K562 (cell line): ENCODE data around the gene PTH2. TPM values are rescaled to one million over a fixed set of nuclear protein-coding genes. Genes with fewer than 3 reads are reported as not detected.

Experiments used
- ARID4B ChIP-seq: sonication (generic); formaldehyde crosslinking; IDR thresholded peaks from 2 replicates; pipeline ENCODE4 v1.8.0; 2022; ENCODE audit warnings: mild to moderate bottlenecking, missing genetic modification reagents
- C11orf30 ChIP-seq: fragments of 450-650 bp; IDR thresholded peaks from 2 replicates; pipeline ENCODE4 v1.6.1; 2016; ENCODE audit warnings: low read depth, mild to moderate bottlenecking
- CBX2 ChIP-seq: fragments of 200-600 bp; sonication (generic); IDR thresholded peaks from one replicate; pipeline ENCODE4 v1.6.1; 2012; ENCODE audit warnings: mild to moderate bottlenecking, low read length, inconsistent platforms; ENCODE audit not compliant: insufficient read depth, poor library complexity, severe bottlenecking
- ERF ChIP-seq: fragments of 450-650 bp; formaldehyde crosslinking; IDR thresholded peaks from 2 replicates; pipeline ENCODE4 v1.4.0; 2020; ENCODE audit warnings: mild to moderate bottlenecking, mixed read lengths
- FOXK1 ChIP-seq: sonication (generic); formaldehyde crosslinking; IDR thresholded peaks from 2 replicates; pipeline ENCODE4 v1.8.0; 2022; ENCODE audit warnings: missing genetic modification reagents, mild to moderate bottlenecking, borderline replicate concordance
- HES1 ChIP-seq: fragments of 450-650 bp; IDR thresholded peaks from 2 replicates; pipeline ENCODE4 v1.6.1; 2016; ENCODE audit warnings: low read depth, mild to moderate bottlenecking, moderate library complexity
- HNRNPL ChIP-seq: fragments of 200-400 bp; formaldehyde crosslinking; IDR thresholded peaks from 2 replicates; pipeline ENCODE4 v1.6.1; 2017; ENCODE audit warnings: low read depth, mild to moderate bottlenecking, low read length
- PHF8 ChIP-seq: fragments of 200-600 bp; sonication (generic); IDR thresholded peaks from 2 replicates; pipeline ENCODE4 v1.6.1; 2012; ENCODE audit warnings: mixed run types, mild to moderate bottlenecking, inconsistent platforms, low read length, moderate library complexity, borderline replicate concordance
- PRPF4 ChIP-seq: fragments of 200-400 bp; formaldehyde crosslinking; IDR thresholded peaks from one replicate; pipeline ENCODE4 v1.6.1; 2017; ENCODE audit warnings: low read length, low read depth, mild to moderate bottlenecking; ENCODE audit not compliant: insufficient read depth, poor library complexity, severe bottlenecking
- RBFOX2 ChIP-seq: fragments of 200-400 bp; formaldehyde crosslinking; IDR thresholded peaks from 2 replicates; pipeline ENCODE4 v1.6.1; 2017; ENCODE audit warnings: low read depth, mild to moderate bottlenecking, low read length, moderate library complexity
- RBM14 ChIP-seq: fragments of 200-400 bp; formaldehyde crosslinking; IDR thresholded peaks from 2 replicates; pipeline ENCODE4 v1.6.1; 2018; ENCODE audit warnings: low read depth, mild to moderate bottlenecking, low read length, moderate library complexity, borderline replicate concordance; ENCODE audit not compliant: insufficient read depth
- SMARCB1 ChIP-seq: IDR thresholded peaks from 2 replicates; pipeline ENCODE4 v1.6.1; 2011; ENCODE audit warnings: improper control_type of control experiment, low read depth; ENCODE audit not compliant: insufficient read length
- TEAD4 ChIP-seq, 2 experiments: sonication (generic) in 1 of 2; formaldehyde crosslinking in 1 of 2; IDR thresholded peaks; 2 replicates each; pipeline versions ENCODE4 v1.6.1 to v1.8.0; 2012 to 2022; ENCODE audit warnings: borderline replicate concordance in 1 of 2, inconsistent platforms in 1 of 2, low read length in 1 of 2, mild to moderate bottlenecking in 1 of 2, missing genetic modification reagents in 1 of 2
- XRCC5 ChIP-seq: fragments of 200-400 bp; formaldehyde crosslinking; IDR thresholded peaks from 2 replicates; pipeline ENCODE4 v1.6.1; 2017; ENCODE audit warnings: low read depth, mild to moderate bottlenecking, low read length
- ZC3H4 ChIP-seq: sonication (generic); formaldehyde crosslinking; IDR thresholded peaks from 2 replicates; pipeline ENCODE4 v1.9.0; 2021; ENCODE audit warnings: missing genetic modification reagents, borderline replicate concordance
- ZNF668 ChIP-seq: fragments of 250-450 bp; sonication (Bioruptor Pico); IDR thresholded peaks from 2 replicates; pipeline ENCODE4 v1.8.0; 2022; ENCODE audit warnings: mild to moderate bottlenecking, inconsistent platforms
- polyA plus RNA-seq, 8 experiments: library from polyadenylated mRNA; depleted of rRNA in 4 of 8; stranded (reverse) in 5 of 8; unstranded in 3 of 8; fragments of >200 nt; fragmentation: Nextera tagmentation in 2 of 8; fragmentation: Illumina TruSeq in 1 of 8; extraction: Ambion mirVana in 2 of 8; extraction: Trizol in 1 of 8; gene quantifications; 2 replicates each; pipeline versions ENCODE4 v1.2.1 to v1.2.3, GENCODE V29; 2011 to 2014; ENCODE audit warnings: inconsistent platforms in 1 of 8, missing spikeins in 1 of 8
- total RNA-seq, 7 experiments: library from RNA; depleted of rRNA in 6 of 7; stranded (reverse); fragments of >200 nt in 6 of 7; fragmentation: Illumina TruSeq in 2 of 7; extraction: Trizol in 2 of 7; gene quantifications; 2 replicates each; pipeline versions ENCODE4 v1.2.1 to v1.2.3, GENCODE V29; 2011 to 2021; ENCODE audit warnings: low replicate concordance in 1 of 7
- TF ChIP-seq, protein P1 (sequence below): sonication (generic); IDR thresholded peaks from 2 replicates; pipeline ENCODE4 v1.6.1; 2016
- TF ChIP-seq, protein P2 (sequence below): fragments of 250-450 bp; sonication (Bioruptor Pico); IDR thresholded peaks from 2 replicates; pipeline ENCODE4 v1.8.0; 2021; ENCODE audit warnings: moderate library complexity, mild to moderate bottlenecking, inconsistent platforms

The PTH2 gene
- total and polyA plus RNA-seq, 9 of the 15 experiments (the other 6 are each of a cell fraction or from before 2014, with no cell fraction given): 1.3 TPM; not detected in 8

- TF ChIP-seq, protein P1, sequence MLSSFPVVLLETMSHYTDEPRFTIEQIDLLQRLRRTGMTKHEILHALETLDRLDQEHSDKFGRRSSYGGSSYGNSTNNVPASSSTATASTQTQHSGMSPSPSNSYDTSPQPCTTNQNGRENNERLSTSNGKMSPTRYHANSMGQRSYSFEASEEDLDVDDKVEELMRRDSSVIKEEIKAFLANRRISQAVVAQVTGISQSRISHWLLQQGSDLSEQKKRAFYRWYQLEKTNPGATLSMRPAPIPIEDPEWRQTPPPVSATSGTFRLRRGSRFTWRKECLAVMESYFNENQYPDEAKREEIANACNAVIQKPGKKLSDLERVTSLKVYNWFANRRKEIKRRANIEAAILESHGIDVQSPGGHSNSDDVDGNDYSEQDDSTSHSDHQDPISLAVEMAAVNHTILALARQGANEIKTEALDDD: no peak
- no peak for TF ChIP-seq SMARCB1
- TF ChIP-seq TEAD4 (IDR thresholded peaks at IDR 0.05; ENCODE audit: low read length): peak; percentile 9; the same call in 1 of the 2 replicates
- no peak for TF ChIP-seq TEAD4 (CRISPR knock-in tag; IDR thresholded peaks at IDR 0.05; ENCODE audit: borderline replicate concordance)
- no peak for TF ChIP-seq HES1
- TF ChIP-seq RBFOX2: peak; percentile 97
- no peak for TF ChIP-seq ZC3H4 (CRISPR knock-in tag)
- TF ChIP-seq C11orf30: peak; percentile 70
- TF ChIP-seq CBX2: no peak
- TF ChIP-seq ZNF668: no peak
- peak; percentile 89 for TF ChIP-seq PHF8
- no peak for TF ChIP-seq ERF (CRISPR knock-in tag)
- no peak for TF ChIP-seq HNRNPL
- TF ChIP-seq ARID4B (CRISPR knock-in tag): no peak; the same call in 1 of the 2 replicates
- no peak for TF ChIP-seq RBM14
- no peak for TF ChIP-seq FOXK1 (CRISPR knock-in tag)
- TF ChIP-seq XRCC5: no peak
- no peak for TF ChIP-seq PRPF4
- TF ChIP-seq, protein P2, sequence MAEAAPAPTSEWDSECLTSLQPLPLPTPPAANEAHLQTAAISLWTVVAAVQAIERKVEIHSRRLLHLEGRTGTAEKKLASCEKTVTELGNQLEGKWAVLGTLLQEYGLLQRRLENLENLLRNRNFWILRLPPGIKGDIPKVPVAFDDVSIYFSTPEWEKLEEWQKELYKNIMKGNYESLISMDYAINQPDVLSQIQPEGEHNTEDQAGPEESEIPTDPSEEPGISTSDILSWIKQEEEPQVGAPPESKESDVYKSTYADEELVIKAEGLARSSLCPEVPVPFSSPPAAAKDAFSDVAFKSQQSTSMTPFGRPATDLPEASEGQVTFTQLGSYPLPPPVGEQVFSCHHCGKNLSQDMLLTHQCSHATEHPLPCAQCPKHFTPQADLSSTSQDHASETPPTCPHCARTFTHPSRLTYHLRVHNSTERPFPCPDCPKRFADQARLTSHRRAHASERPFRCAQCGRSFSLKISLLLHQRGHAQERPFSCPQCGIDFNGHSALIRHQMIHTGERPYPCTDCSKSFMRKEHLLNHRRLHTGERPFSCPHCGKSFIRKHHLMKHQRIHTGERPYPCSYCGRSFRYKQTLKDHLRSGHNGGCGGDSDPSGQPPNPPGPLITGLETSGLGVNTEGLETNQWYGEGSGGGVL (CRISPR knock-in tag): no peak
Observed at GRCh38 chr19:49453013-49453756, 29.9 kb upstream of the PTH2 start, which contains the start of gene ALDH16A1 (continued).
